Parathyroid adenoma (tissue), 2 donors: Measurements from ENCODE around the gene CD6.

Source experiments
- H2AFZ ChIP-seq: fragments of 300-600 bp; sonication (generic); one replicate; pipeline ENCODE4 v1.7.0; 2017; ENCODE audit warnings: antibody characterized with exemption, mild to moderate bottlenecking
- H3K27ac ChIP-seq: fragments of 300-600 bp; sonication (generic); one replicate; pipeline ENCODE4 v1.7.0; 2017
- H3K27me3 ChIP-seq: fragments of 300-600 bp; sonication (generic); one replicate; pipeline ENCODE4 v1.7.0; 2017; ENCODE audit warnings: low read length; ENCODE audit not compliant: control insufficient read depth, insufficient read depth
- H3K36me3 ChIP-seq: fragments of 300-600 bp; sonication (generic); one replicate; pipeline ENCODE4 v1.7.0; 2017; ENCODE audit warnings: low read length; ENCODE audit not compliant: control insufficient read depth, insufficient read depth
- H3K4me1 ChIP-seq: fragments of 300-600 bp; sonication (generic); one replicate; pipeline ENCODE4 v1.7.0; 2017; ENCODE audit warnings: control low read depth
- H3K4me2 ChIP-seq: fragments of 300-600 bp; sonication (generic); one replicate; pipeline ENCODE4 v1.7.0; 2017; ENCODE audit warnings: low read length
- H3K4me3 ChIP-seq: fragments of 300-600 bp; sonication (generic); one replicate; pipeline ENCODE4 v1.7.0; 2017; ENCODE audit warnings: low read depth, low read length
- H3K79me2 ChIP-seq: fragments of 300-600 bp; sonication (generic); one replicate; pipeline ENCODE4 v1.7.0; 2017; ENCODE audit warnings: control low read depth
- H3K9ac ChIP-seq: fragments of 300-600 bp; sonication (generic); one replicate; pipeline ENCODE4 v1.7.0; 2017; ENCODE audit warnings: mild to moderate bottlenecking
- H3K9me3 ChIP-seq: fragments of 300-600 bp; sonication (generic); one replicate; pipeline ENCODE4 v1.7.0; 2017; ENCODE audit warnings: low read length; ENCODE audit not compliant: control insufficient read depth
- TF ChIP-seq, protein P1 (sequence below): fragments of 300-600 bp; sonication (generic); IDR thresholded peaks from one replicate; pipeline ENCODE4 v1.7.0; 2017; ENCODE audit warnings: antibody characterized with exemption, mild to moderate bottlenecking
- donor health status: primary hyperparathyroidism.

CD6 gene

DNA sequence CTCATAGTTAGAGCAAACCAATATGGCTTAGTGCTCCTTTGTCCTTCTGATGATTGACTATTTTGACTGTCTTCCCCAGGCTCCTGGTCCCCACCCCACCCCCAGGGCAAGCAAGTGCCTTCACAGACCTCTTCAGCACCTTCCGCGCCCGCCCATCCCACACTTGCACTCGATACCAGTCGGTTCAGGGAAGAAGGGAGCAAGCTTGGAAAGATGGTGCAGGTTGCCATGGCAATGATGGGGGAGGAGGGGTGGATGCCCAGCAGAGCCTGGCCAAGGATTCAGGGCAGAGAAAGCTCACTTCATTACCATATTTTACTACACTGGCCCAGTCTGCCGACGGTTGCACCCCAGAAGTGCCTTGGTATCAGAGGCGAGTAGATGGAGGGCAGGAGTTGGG lies 45.0 kb upstream of the CD6 start:
- TF ChIP-seq, protein P1, sequence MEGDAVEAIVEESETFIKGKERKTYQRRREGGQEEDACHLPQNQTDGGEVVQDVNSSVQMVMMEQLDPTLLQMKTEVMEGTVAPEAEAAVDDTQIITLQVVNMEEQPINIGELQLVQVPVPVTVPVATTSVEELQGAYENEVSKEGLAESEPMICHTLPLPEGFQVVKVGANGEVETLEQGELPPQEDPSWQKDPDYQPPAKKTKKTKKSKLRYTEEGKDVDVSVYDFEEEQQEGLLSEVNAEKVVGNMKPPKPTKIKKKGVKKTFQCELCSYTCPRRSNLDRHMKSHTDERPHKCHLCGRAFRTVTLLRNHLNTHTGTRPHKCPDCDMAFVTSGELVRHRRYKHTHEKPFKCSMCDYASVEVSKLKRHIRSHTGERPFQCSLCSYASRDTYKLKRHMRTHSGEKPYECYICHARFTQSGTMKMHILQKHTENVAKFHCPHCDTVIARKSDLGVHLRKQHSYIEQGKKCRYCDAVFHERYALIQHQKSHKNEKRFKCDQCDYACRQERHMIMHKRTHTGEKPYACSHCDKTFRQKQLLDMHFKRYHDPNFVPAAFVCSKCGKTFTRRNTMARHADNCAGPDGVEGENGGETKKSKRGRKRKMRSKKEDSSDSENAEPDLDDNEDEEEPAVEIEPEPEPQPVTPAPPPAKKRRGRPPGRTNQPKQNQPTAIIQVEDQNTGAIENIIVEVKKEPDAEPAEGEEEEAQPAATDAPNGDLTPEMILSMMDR = no peak
- H3K79me2 ChIP-seq = no peaks in the 10 kb centered on the region
- no peaks in the 10 kb centered on the region for H3K27me3 ChIP-seq
- H3K4me3 ChIP-seq = no peak overlapping the region
- H3K4me2 ChIP-seq = no peak overlapping the region
- no peak overlapping the region for H2AFZ ChIP-seq
- H3K27ac ChIP-seq = no peak overlapping the region
- H3K36me3 ChIP-seq = no peaks in the 10 kb centered on the region
- no peaks in the 10 kb centered on the region for H3K4me1 ChIP-seq
- no peak overlapping the region for H3K9ac ChIP-seq
- no peaks in the 10 kb centered on the region for H3K9me3 ChIP-seq

DNA sequence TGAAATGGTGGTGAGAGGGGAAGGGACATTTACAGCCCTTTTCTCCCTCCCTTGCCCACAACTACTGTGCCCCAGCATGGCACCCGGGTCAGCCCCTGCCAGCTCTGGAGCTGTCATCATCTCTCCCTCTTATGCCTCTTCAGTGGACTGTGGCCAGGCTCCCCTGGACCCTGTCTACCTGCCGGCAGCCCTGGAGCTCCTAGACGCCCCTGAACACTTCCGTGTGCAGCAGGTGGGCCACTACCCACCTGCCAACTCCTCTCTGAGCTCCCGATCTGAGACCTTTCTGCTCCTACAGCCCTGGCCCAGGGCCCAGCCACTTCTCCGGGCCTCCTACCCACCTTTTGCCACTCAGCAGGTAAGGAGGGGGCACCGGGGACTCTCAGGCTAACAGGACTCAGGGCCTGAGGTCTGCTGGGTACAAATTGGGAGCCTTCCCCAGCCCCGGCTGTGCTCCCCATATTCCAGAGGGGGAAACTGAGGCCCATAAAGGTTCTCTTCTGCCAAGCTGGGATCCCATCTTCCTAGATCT lies 44.4 kb upstream of the CD6 start:
- H3K9me3 ChIP-seq = no peaks in the 10 kb centered on the region
- no peaks in the 10 kb centered on the region for H3K27me3 ChIP-seq
- H3K4me3 ChIP-seq = no peak overlapping the region
- no peak overlapping the region for H3K4me2 ChIP-seq
- H3K9ac ChIP-seq = no peak overlapping the region
- no peak overlapping the region for H3K27ac ChIP-seq
- H2AFZ ChIP-seq = no peak overlapping the region
- TF ChIP-seq, protein P1 = no peak
- no peaks in the 10 kb centered on the region for H3K79me2 ChIP-seq
- no peaks in the 10 kb centered on the region for H3K36me3 ChIP-seq
- H3K4me1 ChIP-seq = no peaks in the 10 kb centered on the region

DNA sequence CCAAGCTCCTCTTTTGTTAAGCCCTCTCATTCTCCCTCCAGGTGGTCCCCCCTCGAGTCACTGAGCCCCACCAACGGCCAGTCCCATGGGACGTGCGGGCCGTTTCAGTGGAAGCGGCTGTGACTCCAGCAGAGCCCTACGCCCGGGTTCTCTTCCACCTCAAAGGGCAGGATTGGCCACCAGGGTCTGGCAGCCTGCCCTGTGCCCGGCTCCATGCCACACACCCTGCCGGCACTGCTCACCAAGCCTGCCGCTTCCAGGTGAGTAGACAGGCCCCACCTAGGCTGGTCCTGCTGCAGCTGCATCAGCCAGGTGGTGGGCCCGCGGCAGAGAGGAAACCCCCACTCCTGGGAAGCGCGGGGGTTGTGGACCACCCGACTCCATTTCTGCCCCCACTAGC lies 43.9 kb upstream of the CD6 start:
- no peaks in the 10 kb centered on the region for H3K27me3 ChIP-seq
- TF ChIP-seq, protein P1 = no peak
- H3K9ac ChIP-seq = no peak overlapping the region
- no peaks in the 10 kb centered on the region for H3K79me2 ChIP-seq
- no peak overlapping the region for H3K4me3 ChIP-seq
- no peak overlapping the region for H3K27ac ChIP-seq
- no peak overlapping the region for H2AFZ ChIP-seq
- H3K4me2 ChIP-seq = no peak overlapping the region
- no peaks in the 10 kb centered on the region for H3K36me3 ChIP-seq
- no peaks in the 10 kb centered on the region for H3K9me3 ChIP-seq
- no peaks in the 10 kb centered on the region for H3K4me1 ChIP-seq

DNA sequence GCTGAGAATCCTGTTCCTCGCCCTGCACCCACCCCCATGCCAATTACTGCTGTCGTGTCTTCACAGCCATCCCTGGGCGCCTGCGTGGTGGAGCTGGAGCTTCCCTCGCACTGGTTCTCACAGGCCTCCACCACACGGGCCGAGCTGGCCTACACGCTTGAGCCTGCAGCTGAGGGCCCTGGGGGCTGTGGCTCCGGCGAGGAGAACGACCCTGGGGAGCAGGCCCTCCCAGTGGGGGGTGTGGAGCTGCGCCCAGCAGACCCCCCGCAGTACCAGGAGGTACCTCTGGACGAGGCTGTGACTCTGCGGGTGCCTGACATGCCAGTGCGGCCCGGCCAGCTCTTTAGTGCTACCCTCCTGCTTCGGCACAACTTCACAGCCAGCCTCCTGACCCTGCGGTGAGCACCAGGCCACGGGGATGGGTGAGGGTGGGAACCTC lies 42.9 kb upstream of the CD6 start:
- no peaks in the 10 kb centered on the region for H3K79me2 ChIP-seq
- no peaks in the 10 kb centered on the region for H3K4me1 ChIP-seq
- no peak overlapping the region for H3K27ac ChIP-seq
- no peak overlapping the region for H3K4me2 ChIP-seq
- H3K9me3 ChIP-seq = no peaks in the 10 kb centered on the region
- TF ChIP-seq, protein P1 = no peak
- no peaks in the 10 kb centered on the region for H3K27me3 ChIP-seq
- no peaks in the 10 kb centered on the region for H3K36me3 ChIP-seq
- no peak overlapping the region for H3K9ac ChIP-seq
- no peak overlapping the region for H3K4me3 ChIP-seq
- H2AFZ ChIP-seq = no peak overlapping the region

DNA sequence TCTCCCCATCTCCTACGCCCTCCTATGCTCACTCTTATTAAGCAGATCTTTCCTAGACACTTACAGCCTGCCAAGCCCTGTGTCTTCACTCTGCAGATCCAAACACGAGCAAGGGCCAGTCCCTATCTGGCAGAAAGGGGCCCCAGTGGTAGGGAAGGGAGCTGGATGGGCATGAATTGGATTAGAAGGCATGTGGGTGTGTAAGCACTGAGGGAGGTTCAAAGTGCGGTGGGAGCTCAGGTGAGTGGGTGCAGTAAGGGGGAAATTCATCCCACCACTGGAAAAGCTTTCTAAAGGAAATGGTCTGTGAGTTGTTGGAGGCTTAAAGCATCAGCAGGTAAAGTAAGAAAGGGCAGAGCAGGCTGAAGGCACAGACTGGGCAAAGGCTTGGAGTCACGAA lies 41.7 kb upstream of the CD6 start:
- Histone ChIP-seq H3K4me1 (no peaks in the 10 kb centered on the region), H3K9ac (no peak overlapping the region), H3K4me2 (no peak overlapping the region), H3K4me3 (no peak overlapping the region), H3K79me2 (no peaks in the 10 kb centered on the region), H3K27me3 (no peaks in the 10 kb centered on the region), H2AFZ (no peak overlapping the region), H3K27ac (no peak overlapping the region), H3K9me3 (no peaks in the 10 kb centered on the region), H3K36me3 (no peaks in the 10 kb centered on the region)
- TF ChIP-seq, protein P1 = no peak
